Measurements from ENCODE around the gene CZIB. TPM values are rescaled to one million over a fixed set of nuclear protein-coding genes. Genes with fewer than 3 reads are reported as not detected.

Gene CZIB
- total RNA-seq, 4 donors from 2014 or later, result 56.5 to 72.5 (median 69.5) TPM

DNA sequence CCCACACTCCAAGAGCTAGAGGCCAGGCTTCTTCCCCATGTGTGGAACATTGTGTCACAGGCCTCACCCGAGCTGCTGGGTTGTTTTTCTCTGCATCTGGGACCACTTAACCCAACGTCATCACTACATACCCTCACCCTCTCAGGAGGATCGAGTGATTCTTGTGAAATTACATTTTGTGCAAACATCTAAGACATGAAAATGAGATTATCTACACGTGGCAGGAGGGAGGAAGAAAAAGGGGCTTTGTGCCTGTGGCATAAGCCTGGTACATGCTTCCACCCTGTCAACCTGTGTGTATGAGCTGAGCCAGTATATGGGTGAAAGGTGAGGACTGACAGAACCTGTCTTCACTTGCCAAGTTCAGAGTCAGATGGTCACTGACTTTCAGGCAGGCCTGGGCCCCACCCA is 22.2 kb downstream of the CZIB start:
- Histone ChIP-seq H3K36me3 (peaks cover 6 to 27% (median 23%) of the 10 kb centered on the region in 4 donors), H3K9me3 (no peaks in the 10 kb centered on the region), H3K27me3 (no peaks in the 10 kb centered on the region), H3K27ac (replicated peaks in 1 of 4) (peak overlapping the region; percentile 97 to 100 (median 98)), H3K4me1 (peaks cover 33 to 42% (median 39%) of the 10 kb centered on the region in 4 donors), H3K4me3 (peak overlapping the region in 3 of 4 donors; percentile 82 to 99 (median 99))
- intact Hi-C loops (cut with DNase I), result no loop called here
- WGBS, result 55% methylated on average over 4 of the region's 4 CpGs
- DNase-seq (ENCODE audit: extremely low spot score), result no peak
- TF ChIP-seq EP300 (IDR thresholded peaks at IDR 0.05) (no peak), POLR2AphosphoS5 (IDR thresholded peaks at IDR 0.05) (peak; percentile 28 to 55), POLR2A (IDR thresholded peaks at IDR 0.05; ENCODE audit: low read depth) (no peak)
- TF ChIP-seq, protein P1, sequence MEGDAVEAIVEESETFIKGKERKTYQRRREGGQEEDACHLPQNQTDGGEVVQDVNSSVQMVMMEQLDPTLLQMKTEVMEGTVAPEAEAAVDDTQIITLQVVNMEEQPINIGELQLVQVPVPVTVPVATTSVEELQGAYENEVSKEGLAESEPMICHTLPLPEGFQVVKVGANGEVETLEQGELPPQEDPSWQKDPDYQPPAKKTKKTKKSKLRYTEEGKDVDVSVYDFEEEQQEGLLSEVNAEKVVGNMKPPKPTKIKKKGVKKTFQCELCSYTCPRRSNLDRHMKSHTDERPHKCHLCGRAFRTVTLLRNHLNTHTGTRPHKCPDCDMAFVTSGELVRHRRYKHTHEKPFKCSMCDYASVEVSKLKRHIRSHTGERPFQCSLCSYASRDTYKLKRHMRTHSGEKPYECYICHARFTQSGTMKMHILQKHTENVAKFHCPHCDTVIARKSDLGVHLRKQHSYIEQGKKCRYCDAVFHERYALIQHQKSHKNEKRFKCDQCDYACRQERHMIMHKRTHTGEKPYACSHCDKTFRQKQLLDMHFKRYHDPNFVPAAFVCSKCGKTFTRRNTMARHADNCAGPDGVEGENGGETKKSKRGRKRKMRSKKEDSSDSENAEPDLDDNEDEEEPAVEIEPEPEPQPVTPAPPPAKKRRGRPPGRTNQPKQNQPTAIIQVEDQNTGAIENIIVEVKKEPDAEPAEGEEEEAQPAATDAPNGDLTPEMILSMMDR (IDR thresholded peaks at IDR 0.05), result no peak

DNA sequence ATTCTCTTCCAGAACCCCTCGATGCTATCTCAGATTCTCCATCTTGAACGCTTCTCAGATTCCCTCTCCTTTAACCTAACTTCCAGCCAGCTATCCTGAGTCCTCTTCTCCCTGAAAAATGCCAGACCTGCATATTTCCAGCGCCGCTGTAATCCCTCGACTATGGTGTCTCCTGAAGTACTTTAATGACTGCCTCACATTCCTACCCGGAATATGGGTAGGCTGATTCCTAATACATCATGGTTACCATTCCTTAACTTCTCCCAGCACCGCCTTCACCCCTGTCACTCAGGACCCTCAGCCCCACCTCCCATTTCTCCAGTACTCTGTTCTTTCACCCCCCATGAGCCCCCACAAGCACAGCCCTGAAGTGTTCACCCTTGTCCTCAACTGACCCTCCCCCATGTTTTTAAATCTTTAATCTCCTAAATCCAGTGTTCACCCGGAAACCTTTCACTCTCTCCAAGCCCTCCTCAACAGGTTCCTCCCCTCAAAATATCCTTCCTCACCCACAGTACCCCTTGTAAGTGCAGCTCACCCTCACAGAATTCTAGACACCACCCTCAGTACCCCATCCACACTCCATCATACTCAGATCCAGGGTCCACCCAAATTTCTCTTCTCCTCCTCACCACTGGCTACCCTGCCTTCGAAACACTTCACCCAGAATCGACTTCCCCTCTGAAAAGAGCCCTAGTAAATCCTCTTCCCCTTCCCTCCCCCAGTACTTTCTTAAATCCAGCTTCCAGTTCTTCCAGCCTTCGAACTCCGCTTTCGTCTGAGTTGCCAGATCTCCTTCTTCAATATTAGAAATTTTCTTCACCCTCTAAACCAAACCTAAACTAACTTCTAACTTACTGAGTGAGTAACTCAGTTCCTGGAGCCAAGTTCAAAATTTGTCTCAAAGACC is 22.9 kb downstream of the CZIB start:
- no peak for TF ChIP-seq POLR2A (IDR thresholded peaks at IDR 0.05; ENCODE audit: low read depth)
- no peak for TF ChIP-seq EP300 (IDR thresholded peaks at IDR 0.05)
- no peak for TF ChIP-seq POLR2AphosphoS5 (IDR thresholded peaks at IDR 0.05)
- TF ChIP-seq, protein P1 (IDR thresholded peaks at IDR 0.05), result no peak
- H3K27ac ChIP-seq (replicated peaks in 1 of 4), result peak overlapping the region; percentile 97 to 100 (median 98)
- WGBS, result 34% methylated on average over 13 of the region's 13 CpGs
- H3K36me3 ChIP-seq, result peaks cover 0 to 20% (median 17%) of the 10 kb centered on the region in 4 donors
- intact Hi-C loops (cut with DNase I), result no loop called here
- no peak for DNase-seq (ENCODE audit: extremely low spot score)
- H3K9me3 ChIP-seq, result no peaks in the 10 kb centered on the region
- H3K4me1 ChIP-seq, result peaks cover 33 to 42% (median 39%) of the 10 kb centered on the region in 4 donors
- no peaks in the 10 kb centered on the region for H3K27me3 ChIP-seq
- peak overlapping the region; percentile 82 to 99 (median 92) for H3K4me3 ChIP-seq

DNA sequence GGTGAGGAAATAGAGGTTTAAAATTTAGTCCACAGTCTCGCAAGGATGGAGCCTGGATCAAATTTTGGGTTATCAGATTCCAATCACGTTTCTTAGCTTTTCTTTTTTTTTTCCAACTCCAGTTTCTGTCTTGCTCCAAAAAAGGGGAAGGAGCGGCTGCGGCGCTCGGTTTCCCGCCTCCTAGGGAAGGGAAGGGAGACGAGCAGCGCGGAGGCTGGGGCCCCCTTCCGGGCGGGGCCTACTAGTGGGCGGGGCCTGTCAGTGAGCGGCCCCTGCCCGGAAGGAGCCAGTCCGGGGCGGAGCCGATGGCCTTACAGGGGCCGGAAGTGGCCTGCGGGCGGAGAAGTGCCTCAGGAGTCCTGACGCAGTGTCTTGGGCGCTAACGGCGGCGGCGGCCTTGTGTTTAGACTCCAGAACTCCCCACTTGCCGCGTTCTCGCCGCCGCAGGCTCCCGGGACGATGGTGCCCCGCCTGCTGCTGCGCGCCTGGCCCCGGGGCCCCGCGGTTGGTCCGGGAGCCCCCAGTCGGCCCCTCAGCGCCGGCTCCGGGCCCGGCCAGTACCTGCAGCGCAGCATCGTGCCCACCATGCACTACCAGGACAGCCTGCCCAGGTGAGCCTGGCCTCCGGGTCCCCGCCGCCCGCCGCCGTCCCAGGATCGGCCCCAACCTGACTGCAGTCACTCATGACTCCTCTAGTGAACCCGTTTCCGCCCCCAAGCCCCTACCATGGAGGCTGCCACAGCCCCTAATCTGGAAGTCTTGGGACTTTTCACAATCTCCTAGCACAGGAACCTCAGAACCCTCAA is 23.7 kb downstream of the CZIB start, which contains the start of gene CPT2:
TSS of gene CPT2 (plus strand) at position 340 of the 806 bp plus-strand sequence. CDS start at position 460, 120 bp downstream.
- Histone ChIP-seq H3K36me3 (peaks cover 0 to 13% (median 10%) of the 10 kb centered on the region in 4 donors), H3K27ac (replicated peaks in 1 of 4) (peak within 1 kb of the TSS; percentile 97 to 100 (median 98)), H3K4me1 (peaks cover 33 to 42% (median 39%) of the 10 kb centered on the region in 4 donors), H3K9me3 (no peaks in the 10 kb centered on the region), H3K4me3 (peak within 1 kb of the TSS; percentile 82 to 99 (median 92)), H3K27me3 (no peaks in the 10 kb centered on the region)
- peak; percentile 98 for DNase-seq (ENCODE audit: extremely low spot score)
- intact Hi-C loops (cut with DNase I), result no loop called here
- under 1% methylated on average over 14 of the region's 57 CpGs for WGBS
- TF ChIP-seq, protein P1 (IDR thresholded peaks at IDR 0.05), result peak in 1 of 3 experiments; percentile 15
- no peak for TF ChIP-seq EP300 (IDR thresholded peaks at IDR 0.05)
- TF ChIP-seq POLR2AphosphoS5 (IDR thresholded peaks at IDR 0.05), result peak; percentile 97 to 99
- TF ChIP-seq POLR2A (IDR thresholded peaks at IDR 0.05; ENCODE audit: low read depth), result peak; percentile 96

DNA sequence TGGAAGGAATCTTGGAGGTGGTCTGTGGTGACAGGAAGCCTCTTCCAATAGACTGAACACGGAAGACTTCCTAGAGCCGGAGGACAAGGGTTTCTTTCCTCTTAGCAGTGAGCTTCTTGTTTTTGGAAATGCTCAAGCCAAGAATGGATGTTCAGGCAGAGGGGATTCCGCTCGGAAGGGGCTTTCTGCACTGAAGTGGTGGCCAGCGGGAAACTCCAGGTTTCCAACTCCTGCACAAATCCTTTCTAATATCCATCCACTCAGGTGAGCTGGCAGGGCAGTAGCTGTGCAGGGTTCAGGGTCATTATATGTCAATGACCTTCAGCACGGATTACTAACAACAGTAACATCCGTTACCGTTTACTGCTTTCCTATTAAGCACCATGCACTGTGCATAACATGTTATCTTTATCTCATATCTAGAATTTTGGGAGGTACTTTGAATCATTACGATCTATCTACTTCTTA is 24.4 kb downstream of the CZIB start:
- peak overlapping the region; percentile 97 to 100 (median 98) for H3K27ac ChIP-seq (replicated peaks in 1 of 4)
- 30% methylated on average over 9 of the region's 9 CpGs for WGBS

More for the DNA sequence above, 24.4 kb downstream of the CZIB start:
- no peak for DNase-seq (ENCODE audit: extremely low spot score)
- TF ChIP-seq EP300 (IDR thresholded peaks at IDR 0.05), result no peak
- TF ChIP-seq, protein P1 (IDR thresholded peaks at IDR 0.05), result no peak
- TF ChIP-seq POLR2A (IDR thresholded peaks at IDR 0.05; ENCODE audit: low read depth), result no peak
- no peak for TF ChIP-seq POLR2AphosphoS5 (IDR thresholded peaks at IDR 0.05)
- no peaks in the 10 kb centered on the region for H3K27me3 ChIP-seq
- H3K4me3 ChIP-seq, result peak overlapping the region; percentile 82 to 99 (median 92)
- peaks cover 0 to 7% (median 5%) of the 10 kb centered on the region in 4 donors for H3K36me3 ChIP-seq
- no peaks in the 10 kb centered on the region for H3K9me3 ChIP-seq
- intact Hi-C loops (cut with DNase I), result no loop called here
- H3K4me1 ChIP-seq, result peaks cover 33 to 42% (median 39%) of the 10 kb centered on the region in 4 donors
